ENCODE data around the gene FBXO36. TPM values are rescaled to one million over a fixed set of nuclear protein-coding genes. Genes with fewer than 3 reads are reported as not detected.

The FBXO36 gene
- total and polyA plus RNA-seq, 2 experiments from 2014 or later, result 5.8 to 7.6 TPM

GRCh38 chr2:229969921-229970320, 47.6 kb downstream of the FBXO36 start (continued):
- TF ChIP-seq ZNF462 (CRISPR knock-in tag; IDR thresholded peaks at IDR 0.05), result no peak
- TF ChIP-seq CREB1 (CRISPR knock-in tag; IDR thresholded peaks at IDR 0.05; ENCODE audit: low read depth), result no peak
- no peak for TF ChIP-seq STAT1 (IDR thresholded peaks at IDR 0.05; ENCODE audit: unreplicated experiment)

- 0 out of 2 replicates have a peak, but pooled peaks cover 3% of the 10 kb centered on the region for H3K79me2 ChIP-seq (replicated peaks; ENCODE audit: insufficient read depth)
- Mint-ChIP-seq H3K27ac (no peak overlapping the region), H3K27me3 (ENCODE audit: insufficient read depth, low read depth, poor library complexity) (no peaks in the 10 kb centered on the region), H3K4me1 (no peaks in the 10 kb centered on the region), H3K9me3 (no peaks in the 10 kb centered on the region; the same call in 2 of the 3 replicates), H3K36me3 (ENCODE audit: low read depth) (no peaks in the 10 kb centered on the region; the same call in 2 of the 3 replicates), H3K4me3 (no peak overlapping the region)
- H3K4me2 ChIP-seq, result no peak overlapping the region
- no peaks in the 10 kb centered on the region for H4K20me1 ChIP-seq (replicated peaks; ENCODE audit: insufficient read depth)
- no peak for DNase-seq (ENCODE audit: low spot score)
- no peaks in the 10 kb centered on the region for H3K4me1 ChIP-seq (ENCODE audit: insufficient read depth)
- H3K27ac ChIP-seq (ENCODE audit: low read depth), result no peak overlapping the region
- no peaks in the 10 kb centered on the region for H3K9me2 ChIP-seq (ENCODE audit: insufficient read depth)
- no peak overlapping the region for H2AFZ ChIP-seq
- H3K36me3 ChIP-seq (ENCODE audit: insufficient read depth), result no peaks in the 10 kb centered on the region
- ATAC-seq, result no peak
- H3K27me3 ChIP-seq (ENCODE audit: insufficient read depth), result no peaks in the 10 kb centered on the region
- no peaks in the 10 kb centered on the region for H3F3A ChIP-seq (replicated peaks; ENCODE audit: low read depth)
- H3K4me3 ChIP-seq, result no peak overlapping the region
- TF ChIP-seq CREB1 (CRISPR knock-in tag; IDR thresholded peaks at IDR 0.05; ENCODE audit: low read depth) (no peak), EZH2 (IDR thresholded peaks at IDR 0.05; ENCODE audit: low read depth, unreplicated experiment) (no peak), STAT1 (IDR thresholded peaks at IDR 0.05; ENCODE audit: unreplicated experiment) (no peak), REST (IDR thresholded peaks at IDR 0.05; ENCODE audit: unreplicated experiment) (no peak), ZNF331 (CRISPR knock-in tag; IDR thresholded peaks at IDR 0.05; ENCODE audit: low read depth) (no peak), JUNB (IDR thresholded peaks at IDR 0.05; ENCODE audit: unreplicated experiment) (no peak), CTCF (conservative IDR thresholded peaks at IDR 0.05; ENCODE audit: low read depth in 2 of 2) (no peak), POLR2AphosphoS5 (IDR thresholded peaks at IDR 0.05; ENCODE audit: low read depth) (no peak)
Observed at GRCh38 chr2:229970406-229970805, 48.1 kb downstream of the FBXO36 start.
